HG02610 (cell line): ENCODE measurements around the gene VARS2.
A peak's percentile ranks its signal among the peaks of the same experiment; 100 is the strongest.
"Not testable (repeated sequence)": the region's sequence is repeated elsewhere in the genome, so short reads cannot be mapped to it uniquely, and the experiment has no call there.

ENCODE experiments used
- ATAC-seq: cut with Tn5 transposase; IDR thresholded peaks from one replicate; pipeline ENCODE4 v1.9.1; 2021; ENCODE audit warnings: mild to moderate bottlenecking, moderate library complexity; ENCODE audit not compliant: unreplicated experiment

Gene VARS2

GRCh38 chr6:30914076-30914853 lies at the start of gene VARS2:
Gene VARS2, plus strand, starts transcription at chr6:30914238. Its CDS starts 599 bp downstream, at chr6:30914837.
- ATAC-seq = peak; percentile 82

GRCh38 chr6:30864325-30864724 lies 49.7 kb upstream of the VARS2 start:
- no peak for ATAC-seq

- not testable (repeated sequence) for ATAC-seq
Observed at GRCh38 chr6:30869241-30869749, 44.7 kb upstream of the VARS2 start.

- no peak for ATAC-seq
Observed at GRCh38 chr6:30870546-30870945, 43.5 kb upstream of the VARS2 start.

- ATAC-seq = no peak
Observed at GRCh38 chr6:30871592-30872183, 42.4 kb upstream of the VARS2 start.

- ATAC-seq = no peak
Observed at GRCh38 chr6:30873137-30873640, 40.8 kb upstream of the VARS2 start.

- not testable (repeated sequence) for ATAC-seq
Observed at GRCh38 chr6:30873795-30874194, 40.2 kb upstream of the VARS2 start.

GRCh38 chr6:30875244-30876038 lies 38.6 kb upstream of the VARS2 start:
- ATAC-seq = no peak

- ATAC-seq = no peak
Observed at GRCh38 chr6:30876039-30876730, 37.9 kb upstream of the VARS2 start.

GRCh38 chr6:30877419-30878262 lies 36.4 kb upstream of the VARS2 start:
- peak; percentile 40 for ATAC-seq

- no peak for ATAC-seq
Observed at GRCh38 chr6:30879684-30880427, 34.2 kb upstream of the VARS2 start.

- ATAC-seq = no peak
Observed at GRCh38 chr6:30880698-30881252, 33.3 kb upstream of the VARS2 start.

GRCh38 chr6:30881392-30882203 lies 32.4 kb upstream of the VARS2 start:
- ATAC-seq = no peak

GRCh38 chr6:30882204-30882758 lies 31.8 kb upstream of the VARS2 start:
- no peak for ATAC-seq

- no peak for ATAC-seq
Observed at GRCh38 chr6:30882759-30883684, 31.0 kb upstream of the VARS2 start.

- no peak for ATAC-seq
Observed at GRCh38 chr6:30883685-30884520, 30.1 kb upstream of the VARS2 start, which contains the start of gene DDR1. Gene DDR1, plus strand, starts transcription at chr6:30884519. Its CDS starts 4,211 bp downstream, at chr6:30888730.
